ENCODE measurements around the gene SINHCAF.
"Not testable (repeated sequence)": the region's sequence is repeated elsewhere in the genome, so short reads cannot be mapped to it uniquely, and the experiment has no call there.

The SINHCAF gene

DNA sequence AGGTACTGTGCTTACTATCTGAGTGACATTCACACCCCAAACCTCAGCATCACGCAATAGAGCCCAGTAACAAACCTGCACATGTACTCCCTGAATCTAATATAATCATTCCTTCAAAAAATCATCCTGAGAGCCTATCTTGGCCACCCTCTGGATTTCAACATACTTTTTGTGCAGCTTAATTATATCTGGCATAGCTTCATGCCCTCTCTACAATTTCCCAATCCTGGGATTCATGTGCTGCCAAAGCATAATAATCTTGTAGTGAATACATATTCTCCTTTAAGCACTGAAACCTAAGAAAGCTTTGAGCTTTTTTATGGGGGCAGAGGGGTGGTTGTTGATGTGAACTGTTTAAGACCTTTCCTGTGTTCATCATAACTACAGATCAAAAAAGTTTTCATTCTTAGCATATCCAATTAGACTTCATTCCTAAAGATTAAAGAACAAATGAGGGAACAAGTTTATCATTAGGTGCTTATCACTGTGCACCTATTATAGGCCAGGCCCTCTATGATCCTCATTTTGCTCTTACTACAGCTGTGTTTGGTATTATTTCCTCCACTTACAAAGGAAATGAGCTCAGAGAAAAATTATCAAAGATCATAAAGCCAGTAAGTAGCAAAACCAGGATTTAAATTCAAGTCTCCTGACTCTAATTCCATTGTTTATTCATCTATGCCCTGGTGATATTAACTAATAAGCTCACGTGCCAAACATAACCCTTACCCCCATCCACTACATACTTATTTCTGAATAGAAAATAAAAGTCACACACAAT, 51.2 kb downstream of the SINHCAF start:
- intact Hi-C loops (cut with DNase I) = no loop called here

DNA sequence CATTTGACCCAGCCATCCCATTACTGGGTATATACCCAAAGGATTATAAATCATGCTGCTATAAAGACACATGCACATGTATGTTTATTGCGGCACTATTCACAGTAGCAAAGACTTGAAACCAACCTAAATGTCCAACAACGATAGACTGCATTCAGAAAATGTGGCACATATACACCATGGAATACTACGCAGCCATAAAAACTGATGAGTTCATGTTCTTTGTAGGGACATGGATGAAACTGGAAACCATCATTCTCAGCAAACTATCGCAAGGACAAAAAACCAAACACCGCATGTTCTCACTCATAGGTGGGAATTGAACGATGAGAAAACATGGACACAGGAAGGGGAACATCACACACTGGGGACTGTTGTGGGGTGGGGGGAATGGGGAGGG, 52.2 kb downstream of the SINHCAF start:
- intact Hi-C loops (cut with DNase I) = loop anchor here (2.0 kb wide), 1 partner anchor 423 kb away; no protein-coding TSS in a partner anchor

More for the DNA sequence above, 51.2 kb downstream of the SINHCAF start:
- DNase-seq = no peak

DNA sequence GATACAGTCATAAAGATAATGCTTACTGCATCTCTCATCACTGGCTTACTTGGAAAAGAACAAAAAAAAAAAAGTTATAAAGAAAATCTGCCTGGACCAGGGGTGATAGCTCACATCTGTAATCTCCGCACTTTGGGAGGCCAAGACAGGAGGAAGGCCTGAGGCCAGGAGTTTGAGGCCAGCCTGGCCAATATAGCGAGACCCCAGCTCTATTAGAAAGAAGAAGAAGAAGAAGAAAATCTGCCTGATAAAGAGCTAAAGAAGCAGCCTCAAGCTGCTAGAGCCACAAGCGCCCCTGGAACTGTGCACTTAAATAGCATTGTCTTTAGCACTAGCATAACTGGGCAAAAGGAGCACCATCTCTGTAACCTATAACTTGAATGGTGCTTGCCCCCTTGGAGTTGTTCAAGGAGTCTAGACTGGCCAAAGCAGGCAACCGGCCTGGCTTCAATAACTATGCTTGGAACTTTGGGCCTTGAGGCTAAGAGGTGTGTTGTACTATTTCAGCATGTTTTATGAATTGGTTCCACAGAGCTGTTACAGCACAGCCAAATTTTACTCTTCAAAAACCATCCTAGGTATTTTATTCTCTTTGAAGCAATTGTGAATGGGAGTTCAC, 53.2 kb downstream of the SINHCAF start:
- intact Hi-C loops (cut with DNase I) = loop anchor here (2.0 kb wide), 1 partner anchor 422 kb away; no protein-coding TSS in a partner anchor
- no peak for DNase-seq

More for the DNA sequence above, 52.2 kb downstream of the SINHCAF start:
- DNase-seq = not testable (repeated sequence)

DNA sequence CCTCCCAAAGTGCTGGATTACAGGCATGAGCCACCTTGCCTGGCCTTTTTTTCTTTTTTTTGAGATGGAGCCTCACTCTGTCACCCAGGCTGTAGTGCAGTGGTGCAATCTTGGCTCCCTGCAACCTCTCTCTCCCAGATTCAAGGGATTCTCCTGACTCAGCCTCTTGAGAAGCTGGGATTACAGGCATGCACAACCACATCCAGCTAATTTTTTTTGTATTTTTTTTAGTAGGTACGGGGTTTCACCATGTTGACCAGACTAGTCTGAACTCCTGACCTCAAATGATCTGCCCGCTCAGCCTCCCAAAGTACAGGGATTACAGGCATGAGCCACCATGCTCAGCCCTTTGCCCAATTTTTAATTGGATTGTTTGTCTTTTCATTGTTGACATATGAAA, 58.0 kb downstream of the SINHCAF start:
- intact Hi-C loops (cut with DNase I) = no loop called here

DNA sequence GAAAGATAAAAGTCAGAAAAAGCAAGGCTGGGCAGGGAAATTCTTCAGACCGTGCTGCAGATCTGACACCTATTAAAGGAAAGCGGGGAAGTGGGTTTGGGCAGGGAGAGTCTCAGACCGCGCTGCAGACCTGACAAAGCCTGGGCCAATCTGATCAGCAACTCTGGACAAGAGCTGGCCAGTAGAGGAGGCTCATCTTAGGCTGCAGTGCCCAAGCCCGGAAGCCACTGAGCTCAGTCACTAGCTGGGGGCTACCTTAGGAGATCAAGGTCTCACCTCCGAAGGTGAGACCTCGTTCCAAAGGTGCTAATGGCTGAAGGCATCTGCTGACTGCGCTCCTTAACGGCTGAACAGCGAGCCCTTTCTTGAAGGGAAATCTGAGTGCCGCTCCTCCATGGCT, 60.2 kb downstream of the SINHCAF start:
- intact Hi-C loops (cut with DNase I) = no loop called here
- DNase-seq = no peak

More for the DNA sequence above, 58.0 kb downstream of the SINHCAF start:
- no peak for DNase-seq

DNA sequence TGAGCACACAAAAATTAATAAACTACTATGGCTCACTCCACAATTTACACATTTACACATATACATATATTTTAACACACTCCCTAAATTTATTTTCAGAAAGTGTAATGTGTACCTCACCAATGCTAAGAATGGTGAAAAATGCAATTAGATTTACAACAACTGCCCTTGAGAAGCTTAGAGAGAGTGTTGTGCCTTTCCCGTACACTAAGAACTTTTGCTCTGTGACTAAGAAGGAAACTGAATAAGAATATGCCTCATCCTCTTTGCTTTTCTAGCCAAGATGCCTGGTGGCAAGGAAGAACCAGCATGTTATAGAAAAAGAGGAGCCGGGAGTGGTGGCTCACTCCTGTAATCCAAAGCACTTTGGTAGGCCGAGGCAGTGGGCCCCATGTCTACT, 62.3 kb downstream of the SINHCAF start:
- DNase-seq = no peak
- intact Hi-C loops (cut with DNase I) = no loop called here

DNA sequence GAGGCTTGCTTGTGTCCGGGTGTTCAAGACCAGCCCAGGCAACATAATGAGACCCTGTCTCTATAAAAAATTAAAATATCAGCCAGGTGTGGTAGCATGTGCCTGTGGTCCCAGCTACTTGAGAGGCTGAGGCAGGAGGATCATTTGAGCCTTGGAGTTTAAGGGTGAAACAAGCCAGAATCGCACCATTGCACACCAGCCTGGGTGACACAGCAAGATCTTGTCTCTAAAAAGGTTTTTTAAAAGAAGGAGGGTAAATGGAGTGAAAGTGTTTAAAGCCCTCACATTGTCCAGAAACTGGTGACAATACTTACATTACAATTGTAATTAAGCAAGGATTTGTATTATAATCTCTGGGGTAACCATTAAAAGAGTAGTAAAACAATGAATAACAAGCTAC, 64.2 kb downstream of the SINHCAF start:
- intact Hi-C loops (cut with DNase I) = no loop called here
- no peak for DNase-seq

DNA sequence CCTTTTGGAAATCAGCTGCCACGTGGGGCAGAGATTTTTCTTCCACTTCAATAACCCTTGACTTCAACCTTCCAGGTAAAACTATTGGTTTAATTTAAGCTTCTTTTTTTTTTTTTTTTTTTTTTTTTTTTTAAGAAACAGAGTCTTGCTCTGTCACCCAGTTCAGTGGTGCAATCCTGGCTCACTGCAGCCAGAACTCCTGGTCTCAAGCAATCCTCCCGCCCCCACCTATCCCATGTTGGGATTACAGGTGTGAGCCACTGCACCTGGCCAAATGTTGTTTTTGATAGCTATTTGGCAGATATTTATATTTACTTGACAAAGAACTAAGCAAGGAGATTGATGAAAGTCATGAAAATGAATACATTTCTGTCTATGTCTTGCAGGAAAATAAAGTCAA, 65.1 kb downstream of the SINHCAF start:
- DNase-seq = no peak
- intact Hi-C loops (cut with DNase I) = no loop called here

DNA sequence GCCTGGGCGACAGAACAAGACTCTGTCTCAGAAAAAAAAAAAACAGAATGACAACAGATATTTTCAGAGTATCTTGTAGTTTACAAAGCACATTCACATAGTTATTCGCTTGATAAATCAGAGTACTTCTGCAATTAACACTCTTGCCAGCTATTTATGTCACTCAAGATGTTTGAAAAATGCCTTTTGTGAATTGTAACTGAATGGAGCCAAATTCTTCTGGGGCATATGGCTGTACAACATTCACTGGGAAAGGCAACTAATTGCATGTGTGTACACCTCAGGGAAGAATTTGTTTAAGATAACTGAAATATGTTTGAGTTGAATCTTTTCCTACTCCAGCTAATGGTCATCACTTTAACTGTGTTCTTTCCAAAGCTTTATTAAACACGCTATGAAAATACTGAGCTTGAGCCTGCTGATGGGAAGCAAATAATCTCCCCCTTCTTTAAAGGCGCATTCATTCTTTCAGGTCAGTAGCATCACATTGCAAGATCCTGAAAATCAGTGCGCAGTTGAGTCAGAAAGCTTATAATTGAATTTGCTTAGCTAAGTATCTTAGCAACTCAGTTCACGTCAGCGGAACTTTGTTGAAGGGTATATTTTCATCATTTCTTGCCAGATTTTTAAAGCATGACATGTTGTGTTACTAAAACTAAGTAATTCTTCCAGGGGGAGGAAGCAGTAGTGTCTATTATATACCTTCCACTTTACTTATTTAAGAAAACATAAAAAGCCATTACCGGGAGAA, 66.6 kb downstream of the SINHCAF start:
- no peak for DNase-seq
- intact Hi-C loops (cut with DNase I) = no loop called here

DNA sequence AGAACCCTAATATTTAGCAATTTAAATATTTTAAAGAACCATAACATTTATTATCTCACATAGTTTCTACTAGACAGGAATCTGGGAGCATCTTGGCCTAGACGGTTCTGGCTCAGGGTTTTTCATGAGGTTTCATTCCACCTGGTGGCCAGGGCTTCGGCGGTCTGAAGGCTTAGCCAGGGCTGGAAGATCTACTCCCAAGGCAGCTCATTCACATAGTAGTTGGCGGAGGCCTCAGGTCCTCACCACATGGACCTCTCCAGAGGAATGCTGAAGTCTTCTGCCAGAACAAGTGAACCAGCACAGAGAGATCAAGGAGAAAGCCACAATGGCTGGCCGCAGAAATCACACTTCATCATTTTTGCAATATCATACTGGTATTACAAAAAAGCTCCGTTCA, 68.2 kb downstream of the SINHCAF start:
- intact Hi-C loops (cut with DNase I) = no loop called here

DNA sequence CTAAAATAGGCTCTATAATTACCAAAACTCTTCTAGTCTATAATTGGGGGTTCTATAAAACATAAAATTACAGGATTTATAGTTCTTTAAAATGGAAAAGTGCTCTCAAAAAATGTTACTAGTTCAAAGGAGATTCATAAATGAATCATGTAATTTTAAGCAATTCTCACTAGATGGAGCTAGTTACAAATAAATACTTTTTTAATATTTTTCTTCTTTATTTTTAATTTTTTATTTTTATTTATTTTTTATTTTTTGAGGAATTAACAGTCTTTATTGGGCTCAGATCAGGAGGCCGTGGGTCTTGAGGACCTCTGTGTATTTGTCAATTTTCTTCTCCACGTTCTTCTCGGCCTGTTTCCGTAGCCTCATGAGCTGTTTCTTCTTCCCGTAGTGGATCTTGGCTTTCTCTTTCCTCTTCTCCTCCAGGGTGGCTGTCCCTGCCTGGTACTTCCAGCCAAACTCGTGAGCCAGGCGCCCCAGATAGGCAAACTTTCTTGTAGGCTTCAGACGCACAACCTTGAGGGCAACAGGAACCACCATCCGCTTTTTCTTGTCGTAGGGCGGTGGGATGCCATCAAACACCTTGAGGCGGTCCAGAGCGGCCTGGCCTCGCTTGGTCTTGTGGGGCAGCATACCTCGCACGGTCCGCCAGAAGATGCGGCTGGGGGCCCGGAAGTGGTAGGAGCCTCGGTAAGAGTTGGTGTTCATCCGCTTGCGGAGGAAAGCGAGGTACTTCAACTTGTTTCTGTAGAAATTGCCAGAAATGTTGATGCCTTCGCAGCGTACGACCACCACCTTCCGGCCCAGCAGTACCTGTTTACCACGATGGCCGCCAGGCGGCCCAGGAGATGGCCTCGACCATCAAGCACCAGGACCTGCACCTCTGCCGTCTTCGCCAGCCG, 74.0 kb downstream of the SINHCAF start:
- peak in 1 of 10 donors; percentile 78 for DNase-seq
- intact Hi-C loops (cut with DNase I) = loop anchor here (5.0 kb wide), 1 partner anchor 385 kb away; no protein-coding TSS in a partner anchor

More for the DNA sequence above, 68.2 kb downstream of the SINHCAF start:
- peak in 1 of 10 donors; percentile 40 for DNase-seq

DNA sequence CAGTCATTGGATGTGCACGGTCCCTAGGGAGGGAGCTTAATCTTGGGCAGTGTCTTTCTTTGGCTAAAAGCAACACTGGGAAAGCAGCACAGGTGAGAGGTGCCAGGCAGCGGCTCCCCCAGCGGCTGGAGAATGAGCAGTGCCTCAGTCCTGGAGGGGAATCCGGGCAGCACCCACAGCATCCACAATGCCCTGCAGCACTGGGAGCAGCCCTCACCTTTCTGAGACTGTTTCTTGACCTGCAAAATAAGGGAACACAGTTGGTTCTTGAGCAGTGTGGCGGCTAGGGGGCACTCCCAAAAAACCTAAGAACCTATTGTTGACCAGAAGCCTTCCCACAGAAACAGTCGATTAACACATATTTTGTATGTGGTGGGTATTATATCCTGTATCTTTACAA, 75.8 kb downstream of the SINHCAF start:
- peak in 2 of 10 donors; percentile 16 to 26 for DNase-seq
- intact Hi-C loops (cut with DNase I) = loop anchor here (5.0 kb wide), 1 partner anchor 387 kb away; no protein-coding TSS in a partner anchor

DNA sequence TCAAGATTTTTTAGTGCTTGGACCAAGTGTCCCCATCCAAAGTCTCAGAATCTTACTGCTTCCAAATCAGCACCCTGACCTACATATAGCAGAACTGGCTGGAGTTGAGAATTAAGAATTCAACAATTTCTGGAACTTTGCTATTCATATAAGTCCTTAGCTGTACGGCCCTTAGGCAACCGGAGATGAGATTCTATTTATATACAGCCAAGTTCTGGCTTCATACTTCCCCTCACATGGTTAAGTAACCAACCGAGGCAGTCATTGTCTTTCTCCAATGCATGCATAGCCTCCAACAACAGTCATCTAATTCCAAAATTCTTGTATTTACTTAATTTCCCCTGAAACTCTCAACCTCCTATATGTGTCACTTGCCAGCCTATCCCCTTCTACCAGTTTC, 76.6 kb downstream of the SINHCAF start:
- DNase-seq = no peak
- intact Hi-C loops (cut with DNase I) = no loop called here

DNA sequence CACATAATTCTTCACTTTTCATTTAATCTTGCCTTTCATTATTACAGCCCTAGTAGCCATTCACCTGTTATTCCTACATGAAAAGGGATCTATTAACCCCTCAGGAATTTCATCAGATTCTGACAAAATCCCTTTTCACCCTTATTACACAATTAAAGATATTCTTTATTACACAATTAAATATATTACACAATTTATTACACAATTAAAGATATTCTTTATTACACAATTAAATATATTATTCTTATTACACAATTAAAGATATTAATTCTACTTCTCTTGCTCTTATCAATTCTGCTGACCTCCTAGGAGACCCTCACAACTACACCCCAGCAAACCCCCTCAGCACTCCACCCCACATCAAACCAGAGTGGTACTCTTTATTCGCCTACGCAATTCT, 77.1 kb downstream of the SINHCAF start:
- intact Hi-C loops (cut with DNase I) = no loop called here

DNA sequence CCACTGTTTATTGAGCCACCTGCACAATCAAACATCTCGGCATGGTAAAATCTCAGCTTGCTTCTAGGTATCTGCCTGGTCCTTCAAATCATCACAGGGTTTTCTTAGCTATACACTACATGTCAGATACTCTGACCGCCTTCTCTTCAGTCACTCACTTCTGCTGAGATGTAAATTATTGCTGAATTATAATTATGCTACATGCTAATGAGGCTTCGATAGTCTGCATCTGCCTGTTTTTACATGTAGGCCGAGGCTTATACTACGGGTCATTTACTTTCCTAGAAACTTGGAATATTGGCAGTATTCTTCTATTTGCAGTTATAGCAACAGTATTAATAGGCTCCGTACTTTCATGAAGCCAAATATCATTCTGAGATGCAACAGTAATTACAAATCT, 77.6 kb downstream of the SINHCAF start:
- intact Hi-C loops (cut with DNase I) = no loop called here
- no peak for DNase-seq

More for the DNA sequence above, 77.1 kb downstream of the SINHCAF start:
- no peak for DNase-seq

DNA sequence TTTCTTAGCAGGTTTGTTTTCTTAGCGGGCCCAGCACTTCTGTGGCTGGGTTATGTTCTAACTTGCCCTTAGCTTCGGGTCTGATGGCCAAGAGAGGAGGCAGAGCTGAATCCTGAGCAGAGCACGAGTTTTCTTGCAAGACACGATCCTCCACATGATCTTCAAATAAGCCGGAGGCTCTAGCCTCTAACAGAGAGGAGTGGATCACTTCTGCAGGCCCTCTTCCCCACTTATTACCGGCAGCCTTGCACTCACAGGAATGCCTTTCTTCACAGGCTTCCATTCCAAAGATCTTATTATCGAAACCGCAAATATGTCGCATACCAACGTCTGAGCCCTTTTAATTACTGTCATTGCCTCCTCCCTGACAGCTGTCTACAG, 79.5 kb downstream of the SINHCAF start:
- intact Hi-C loops (cut with DNase I) = no loop called here
- no peak for DNase-seq

DNA sequence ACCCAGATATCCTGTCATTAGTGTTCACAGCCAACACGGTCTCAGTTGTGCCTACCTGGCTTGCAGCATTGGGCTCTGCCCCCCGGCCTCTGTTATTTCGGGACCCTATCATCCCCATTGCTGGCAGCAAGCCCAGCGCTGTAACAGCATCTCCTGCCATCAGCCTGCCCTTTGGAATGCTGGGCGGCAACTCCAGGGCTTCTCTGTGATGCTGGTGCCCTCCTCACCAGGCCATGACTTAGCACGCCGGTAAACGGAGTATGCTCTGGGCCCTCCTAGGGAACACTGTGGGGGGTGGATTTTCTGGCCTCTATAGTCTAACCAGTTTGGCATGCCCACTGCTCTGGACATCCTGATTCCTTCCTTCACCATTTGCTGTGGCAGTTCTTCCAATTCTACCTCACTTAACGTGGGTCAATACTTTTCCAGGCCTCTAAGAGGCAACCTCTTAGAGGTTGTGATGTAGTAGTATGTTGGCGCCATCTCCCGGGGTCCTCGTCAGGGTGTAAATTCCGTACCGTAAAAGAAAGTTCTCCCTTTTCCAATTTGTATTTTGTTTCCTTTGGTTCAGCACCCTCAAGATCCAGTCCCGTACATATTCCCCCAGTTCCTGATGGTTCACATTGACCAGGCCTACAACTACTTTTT, 80.0 kb downstream of the SINHCAF start:
- peak in 1 of 10 donors; percentile 70 for DNase-seq
- intact Hi-C loops (cut with DNase I) = no loop called here

DNA sequence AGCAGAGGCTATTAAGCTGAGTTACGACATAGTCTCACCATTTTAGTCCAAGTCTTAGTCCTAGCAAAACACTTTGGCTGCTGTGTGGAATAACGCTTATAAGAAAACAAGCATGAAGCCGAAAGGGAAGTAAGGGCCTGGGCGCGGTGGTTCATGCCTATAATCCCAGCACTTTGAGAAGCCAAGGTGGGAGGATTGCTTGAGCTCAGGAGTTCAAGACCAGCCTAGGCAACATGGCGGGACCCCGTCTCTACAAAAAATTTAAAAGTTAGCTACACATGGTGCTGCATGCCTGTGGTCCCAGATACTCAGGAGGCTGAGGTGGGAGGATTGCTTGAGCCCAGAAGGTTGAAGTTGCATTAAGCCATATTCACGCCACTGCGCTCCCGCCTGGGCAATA, 83.5 kb downstream of the SINHCAF start:
- DNase-seq = peak in 1 of 10 donors; percentile 35
- intact Hi-C loops (cut with DNase I) = not testable (repeated sequence)

DNA sequence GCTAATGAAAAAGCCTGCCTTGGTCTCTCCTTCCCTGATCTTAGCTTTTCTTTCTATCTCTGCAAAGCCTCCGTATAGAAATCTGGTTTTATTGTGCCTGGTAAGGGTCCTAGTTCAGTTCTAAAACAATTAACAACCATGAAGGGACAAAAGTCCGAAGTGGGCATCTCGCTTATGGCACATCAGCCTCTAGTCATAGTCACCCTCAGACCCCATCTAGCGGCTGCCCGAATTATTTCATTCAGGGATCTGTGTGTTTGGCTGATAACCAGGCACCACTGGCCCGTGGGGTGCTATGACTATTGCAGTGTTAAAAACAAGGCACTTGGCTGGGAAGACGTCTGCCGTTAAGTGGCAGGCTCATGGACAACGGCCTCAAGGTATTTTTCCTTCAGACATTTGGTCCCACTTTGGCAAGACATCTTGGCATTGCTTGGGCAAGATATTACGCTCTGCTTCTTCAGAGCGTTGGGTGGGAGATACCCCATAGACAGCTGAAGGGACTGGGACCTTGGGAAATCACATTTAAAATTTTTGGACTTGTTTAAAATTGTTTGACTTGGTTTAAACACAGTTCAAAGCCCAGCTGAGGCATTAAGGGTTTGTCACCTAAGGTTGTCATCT, 87.1 kb downstream of the SINHCAF start:
- intact Hi-C loops (cut with DNase I) = loop anchor here (5.0 kb wide), 1 partner anchor 387 kb away; no protein-coding TSS in a partner anchor
- peak in 7 of 10 donors; percentile 45 to 91 (median 67) for DNase-seq

Data from posterior cingulate gyrus (tissue), 11 donors.